Ureter (tissue), 1 donor: ENCODE results near the gene KLK1. TPM values are rescaled to one million over a fixed set of nuclear protein-coding genes. Genes with fewer than 3 reads are reported as not detected.
"Not testable (repeated sequence)": the region's sequence is repeated elsewhere in the genome, so short reads cannot be mapped to it uniquely, and the experiment has no call there.

Experiments used
- DNase-seq: peaks from one replicate; pipeline ENCODE4 v3.0.0-alpha.2; 2020; ENCODE audit warnings: low spot score
- total RNA-seq: library from RNA; stranded (reverse); gene quantifications from one replicate; pipeline ENCODE4 v1.2.4, GENCODE V29; 2023
- donor health status: DM: yes; HTN: yes; CAD: no.

The KLK1 gene
- total RNA-seq, 1 donor from 2014 or later: 0.60 TPM

- no peak for DNase-seq
These were observed 29.3 kb downstream of the KLK1 start for GRCh38 chr19:50794074-50794875.

- no peak for DNase-seq
These were observed 30.0 kb downstream of the KLK1 start for GRCh38 chr19:50793558-50794065.

GRCh38 chr19:50792272-50793250 lies 31.0 kb downstream of the KLK1 start:
- DNase-seq: no peak

DNA sequence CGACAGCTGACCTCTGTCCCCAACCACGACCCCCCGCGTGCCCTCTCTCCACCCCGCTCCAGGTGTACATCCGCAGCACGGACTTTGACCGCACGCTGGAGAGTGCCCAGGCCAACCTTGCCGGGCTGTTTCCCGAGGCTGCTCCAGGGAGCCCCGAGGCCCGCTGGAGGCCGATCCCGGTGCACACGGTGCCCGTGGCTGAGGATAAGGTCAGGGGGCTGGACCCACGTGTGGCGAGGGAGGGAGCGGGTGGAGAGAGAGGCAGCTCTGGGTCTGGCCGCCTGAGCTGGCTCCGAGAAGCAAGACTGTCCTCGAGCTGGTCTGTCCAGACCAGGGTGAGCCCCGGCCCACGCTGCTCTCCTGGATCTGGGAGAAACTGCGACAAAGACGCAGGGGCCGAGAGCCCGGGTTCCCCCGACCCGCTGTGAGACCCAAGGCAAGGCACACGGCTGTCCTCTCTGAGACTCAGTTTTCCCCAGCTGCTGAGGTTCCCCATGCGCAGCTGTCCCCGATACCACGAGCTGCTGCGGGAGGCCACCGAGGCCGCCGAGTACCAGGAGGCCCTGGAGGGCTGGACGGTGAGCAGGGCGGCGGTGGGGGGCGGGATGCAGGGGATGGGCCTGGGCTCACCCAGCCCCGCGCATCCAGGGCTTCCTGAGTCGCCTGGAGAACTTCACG lies 31.9 kb downstream of the KLK1 start:
- DNase-seq: no peak

GRCh38 chr19:50790922-50791467 lies 32.6 kb downstream of the KLK1 start:
- no peak for DNase-seq

- DNase-seq: no peak
These were observed 33.2 kb downstream of the KLK1 start, which contains the start of gene ACP4 for GRCh38 chr19:50790396-50790795. TSS of gene ACP4 (plus strand) at chr19:50790415. CDS start at chr19:50790415, 0 bp downstream.

- no peak for DNase-seq
These were observed 38.3 kb downstream of the KLK1 start for GRCh38 chr19:50785329-50785728.

GRCh38 chr19:50784710-50785109 lies 38.9 kb downstream of the KLK1 start:
- no peak for DNase-seq

- DNase-seq: not testable (repeated sequence)
These were observed 39.8 kb downstream of the KLK1 start for GRCh38 chr19:50783848-50784152.

- DNase-seq: no peak
These were observed 42.7 kb downstream of the KLK1 start for GRCh38 chr19:50780753-50781435.

- no peak for DNase-seq
These were observed 43.8 kb downstream of the KLK1 start for GRCh38 chr19:50779504-50780457.

- DNase-seq: no peak
These were observed 44.6 kb downstream of the KLK1 start for GRCh38 chr19:50778906-50779430.

- no peak for DNase-seq
These were observed 45.7 kb downstream of the KLK1 start for GRCh38 chr19:50777830-50778303.

GRCh38 chr19:50777261-50777660 lies 46.3 kb downstream of the KLK1 start:
- DNase-seq: no peak

- no peak for DNase-seq
These were observed 47.5 kb downstream of the KLK1 start for GRCh38 chr19:50776131-50776530.

- not testable (repeated sequence) for DNase-seq
These were observed 50.1 kb downstream of the KLK1 start for GRCh38 chr19:50773454-50773853.

DNA sequence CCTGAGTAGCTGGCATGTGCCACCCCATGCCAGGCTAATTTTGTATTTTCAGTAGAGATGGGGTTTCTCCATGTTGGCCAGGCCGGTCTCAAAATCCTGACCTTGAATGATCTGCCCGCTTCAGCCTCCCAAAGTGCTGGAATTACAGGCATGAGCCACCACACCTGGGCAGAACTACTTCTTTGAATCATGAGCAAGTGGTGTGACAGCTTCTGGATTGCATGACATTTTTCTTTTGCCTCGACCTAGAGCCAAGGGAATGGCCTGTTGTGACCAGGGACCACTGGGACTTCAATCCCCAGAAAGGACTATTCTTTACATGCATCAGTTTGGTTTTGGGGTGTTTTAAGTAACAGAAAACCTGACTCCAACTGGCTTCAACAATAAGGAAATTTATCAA lies 50.7 kb downstream of the KLK1 start:
- not testable (repeated sequence) for DNase-seq

- no peak for DNase-seq
These were observed 51.1 kb downstream of the KLK1 start for GRCh38 chr19:50772476-50772875.

- DNase-seq: no peak
These were observed 52.7 kb downstream of the KLK1 start for GRCh38 chr19:50770888-50771287.
